ENCODE measurements around the gene UGCG.

DNA sequence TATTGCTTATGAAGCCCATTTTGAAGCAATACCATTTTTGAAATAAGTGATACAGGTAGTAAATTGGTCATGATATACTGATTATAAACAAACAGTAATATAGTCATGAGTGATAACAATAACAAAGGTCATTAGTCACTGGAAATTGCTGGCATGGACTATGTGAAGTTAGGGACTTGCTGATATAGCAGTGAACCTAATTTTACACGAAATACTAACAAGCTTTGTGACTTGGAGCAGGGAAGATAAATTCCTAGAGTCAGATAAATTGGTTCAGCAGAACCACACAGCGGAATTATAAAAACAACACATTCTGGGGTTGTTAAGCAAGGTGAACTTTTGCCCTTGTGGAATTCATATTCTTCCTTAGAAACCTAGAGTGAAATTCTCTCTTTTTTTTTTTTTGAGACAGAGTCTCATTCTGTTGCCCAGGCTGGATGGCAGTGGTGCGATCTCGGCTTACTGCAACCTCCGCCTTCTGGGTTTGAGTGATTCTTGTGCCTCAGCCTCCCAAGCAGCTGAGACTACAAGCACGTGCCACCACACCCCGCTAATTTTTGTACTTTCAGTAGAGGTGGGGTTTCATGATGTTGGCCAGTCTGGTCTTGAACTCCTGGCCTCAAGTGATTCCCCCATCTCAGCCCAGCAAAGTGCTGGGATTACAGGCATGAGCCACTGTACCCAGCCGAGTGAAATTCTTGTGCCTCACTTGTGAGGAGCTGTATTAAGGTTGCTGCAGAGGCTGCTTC is 6.0 kb downstream of the UGCG start:
- no peak for TF ChIP-seq CTCF (conservative IDR thresholded peaks at IDR 0.05 in 1 of 2, IDR thresholded peaks at IDR 0.05 in 1 of 2; ENCODE audit: low read depth in 1 of 2, low read length in 2 of 2)
- TF ChIP-seq EZH2 (IDR thresholded peaks at IDR 0.05; ENCODE audit: low read length, missing control alignments) = no peak

Data from fibroblast of lung (primary cell).